ENCODE results near the gene MRRF. TPM values are rescaled to one million over a fixed set of nuclear protein-coding genes. Genes with fewer than 3 reads are reported as not detected.
"Not testable (repeated sequence)": the region's sequence is repeated elsewhere in the genome, so short reads cannot be mapped to it uniquely, and the experiment has no call there.

The MRRF gene
- total RNA-seq, 2 donors from 2014 or later: 21.1 to 35.4 TPM

DNA sequence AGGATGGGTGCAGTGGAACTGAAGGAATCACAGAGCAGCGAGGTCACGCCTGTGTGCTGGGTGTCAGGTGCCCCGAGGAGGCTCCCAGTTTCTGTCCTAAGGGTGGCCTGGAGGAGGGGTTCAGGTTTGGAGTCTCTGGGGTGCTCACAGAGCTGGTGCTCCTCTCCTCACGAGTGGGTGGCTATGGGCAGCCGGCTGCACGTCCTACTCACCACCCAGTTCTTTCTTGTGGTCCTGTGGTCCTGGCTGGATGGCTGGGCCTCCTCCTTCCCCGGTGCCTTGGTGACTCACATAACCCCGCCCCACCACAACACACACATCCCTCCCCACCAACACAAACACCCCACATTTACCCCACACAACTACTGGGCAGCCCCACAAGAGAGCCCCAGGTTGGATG lies 96.2 kb downstream of the MRRF start:
- Histone ChIP-seq H3K9me3 (no peaks in the 10 kb centered on the region), H3K36me3 (no peaks in the 10 kb centered on the region), H3K27me3 (replicated peaks; ENCODE audit: insufficient read depth) (no peaks in the 10 kb centered on the region), H3K4me3 (no peak overlapping the region), H3K4me1 (replicated peaks) (no peaks in the 10 kb centered on the region), H3K27ac (no peak overlapping the region)
- WGBS: 83% methylated on average over 8 of the region's 8 CpGs
- TF ChIP-seq POLR2AphosphoS5 (IDR thresholded peaks at IDR 0.05): no peak
- TF ChIP-seq POLR2A (IDR thresholded peaks at IDR 0.05): no peak
- TF ChIP-seq, protein P1, sequence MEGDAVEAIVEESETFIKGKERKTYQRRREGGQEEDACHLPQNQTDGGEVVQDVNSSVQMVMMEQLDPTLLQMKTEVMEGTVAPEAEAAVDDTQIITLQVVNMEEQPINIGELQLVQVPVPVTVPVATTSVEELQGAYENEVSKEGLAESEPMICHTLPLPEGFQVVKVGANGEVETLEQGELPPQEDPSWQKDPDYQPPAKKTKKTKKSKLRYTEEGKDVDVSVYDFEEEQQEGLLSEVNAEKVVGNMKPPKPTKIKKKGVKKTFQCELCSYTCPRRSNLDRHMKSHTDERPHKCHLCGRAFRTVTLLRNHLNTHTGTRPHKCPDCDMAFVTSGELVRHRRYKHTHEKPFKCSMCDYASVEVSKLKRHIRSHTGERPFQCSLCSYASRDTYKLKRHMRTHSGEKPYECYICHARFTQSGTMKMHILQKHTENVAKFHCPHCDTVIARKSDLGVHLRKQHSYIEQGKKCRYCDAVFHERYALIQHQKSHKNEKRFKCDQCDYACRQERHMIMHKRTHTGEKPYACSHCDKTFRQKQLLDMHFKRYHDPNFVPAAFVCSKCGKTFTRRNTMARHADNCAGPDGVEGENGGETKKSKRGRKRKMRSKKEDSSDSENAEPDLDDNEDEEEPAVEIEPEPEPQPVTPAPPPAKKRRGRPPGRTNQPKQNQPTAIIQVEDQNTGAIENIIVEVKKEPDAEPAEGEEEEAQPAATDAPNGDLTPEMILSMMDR (IDR thresholded peaks at IDR 0.05): no peak
- intact Hi-C loops (cut with DNase I): no loop called here
- DNase-seq (ENCODE audit: low spot score): no peak

DNA sequence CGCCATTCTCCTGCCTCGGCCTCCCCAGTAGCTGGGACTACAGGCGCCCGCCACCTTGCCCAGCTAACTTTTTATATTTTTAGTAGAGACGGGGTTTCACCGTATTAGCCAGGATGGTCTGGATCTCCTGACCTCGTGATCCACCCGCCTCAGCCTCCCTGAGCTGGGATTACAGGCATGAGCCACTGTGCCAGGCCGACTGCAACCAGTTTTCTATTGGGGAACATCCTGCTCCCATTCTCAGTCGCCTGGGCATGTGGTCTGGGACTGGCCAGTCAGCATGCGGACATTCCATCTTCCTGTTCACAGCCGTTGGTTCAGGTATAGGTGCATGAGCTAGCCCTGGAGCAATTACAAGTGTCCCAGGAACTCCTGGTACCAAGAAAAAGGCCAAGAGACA lies 98.4 kb downstream of the MRRF start:
- H3K36me3 ChIP-seq; DNase-seq (ENCODE audit: low spot score); H3K27ac ChIP-seq; H3K27me3 ChIP-seq (replicated peaks; ENCODE audit: insufficient read depth); H3K4me3 ChIP-seq; intact Hi-C loops (cut with DNase I); H3K9me3 ChIP-seq; H3K4me1 ChIP-seq (replicated peaks): not testable (repeated sequence)
- 94% methylated on average over 12 of the region's 12 CpGs for WGBS

DNA sequence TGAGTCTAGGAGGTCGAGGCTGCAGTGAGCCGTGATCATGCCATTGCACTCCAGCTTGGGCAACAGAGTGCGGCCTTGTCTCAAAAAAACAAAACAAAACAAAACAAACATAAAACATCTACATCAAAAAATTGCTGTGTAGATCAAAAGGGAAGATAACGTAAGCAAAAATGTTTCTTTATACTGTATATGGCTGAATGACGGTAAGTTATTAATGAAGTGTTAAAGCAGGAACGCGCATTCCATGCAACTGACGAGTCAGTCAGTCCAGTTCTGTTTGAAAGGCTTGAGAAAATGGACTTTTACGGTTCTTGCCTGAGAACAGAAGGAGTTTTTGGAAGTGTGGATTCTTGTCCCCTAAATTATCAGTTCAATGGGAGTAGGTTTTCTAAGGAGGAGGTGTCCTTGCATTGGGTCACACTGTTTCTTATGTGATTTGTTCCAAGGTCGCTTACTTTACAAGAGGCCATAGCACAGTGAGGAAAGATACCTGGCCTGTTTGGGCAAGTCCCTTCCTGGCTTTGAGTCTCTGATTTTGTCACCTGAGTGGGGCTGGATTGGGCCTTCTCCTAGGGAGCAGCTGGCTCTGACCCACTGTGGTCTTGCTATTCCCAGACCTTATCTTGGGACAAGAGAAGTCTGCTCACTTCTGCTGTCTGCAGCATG lies 99.6 kb downstream of the MRRF start:
- H3K4me1 ChIP-seq (replicated peaks): no peaks in the 10 kb centered on the region
- DNase-seq (ENCODE audit: low spot score): peak; percentile 64
- no peak overlapping the region for H3K4me3 ChIP-seq
- H3K27ac ChIP-seq: no peak overlapping the region
- no peaks in the 10 kb centered on the region for H3K27me3 ChIP-seq (replicated peaks; ENCODE audit: insufficient read depth)
- H3K36me3 ChIP-seq: no peaks in the 10 kb centered on the region
- TF ChIP-seq POLR2AphosphoS5 (IDR thresholded peaks at IDR 0.05) (peak; percentile 52), POLR2A (IDR thresholded peaks at IDR 0.05) (no peak)
- TF ChIP-seq, protein P1 (IDR thresholded peaks at IDR 0.05): no peak
- no peaks in the 10 kb centered on the region for H3K9me3 ChIP-seq
- 65% methylated on average over 10 of the region's 10 CpGs for WGBS
- intact Hi-C loops (cut with DNase I): no loop called here

DNA sequence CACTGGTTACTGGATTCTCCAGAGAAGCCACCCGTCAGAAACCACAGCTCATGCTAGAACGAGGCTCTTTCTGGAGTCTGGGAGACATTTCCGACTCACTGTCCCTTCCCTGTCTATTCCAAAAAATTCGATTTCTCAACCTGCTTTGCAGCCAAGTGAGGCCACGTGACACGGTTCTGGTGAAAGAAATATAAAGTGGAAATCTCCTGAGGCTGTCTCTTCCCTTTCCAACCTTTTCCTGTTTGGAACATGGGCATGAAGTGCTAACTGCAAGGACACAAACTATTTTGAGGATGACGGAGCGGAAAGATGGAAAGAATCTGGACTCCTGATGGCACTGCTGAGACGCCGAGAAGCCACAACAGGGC lies 100.1 kb downstream of the MRRF start:
- H3K4me1 ChIP-seq (replicated peaks): no peaks in the 10 kb centered on the region
- 64% methylated on average over 10 of the region's 10 CpGs for WGBS
- DNase-seq (ENCODE audit: low spot score): no peak
- no peaks in the 10 kb centered on the region for H3K27me3 ChIP-seq (replicated peaks; ENCODE audit: insufficient read depth)
- no peaks in the 10 kb centered on the region for H3K36me3 ChIP-seq
- no peaks in the 10 kb centered on the region for H3K9me3 ChIP-seq
- H3K4me3 ChIP-seq: no peak overlapping the region
- peak overlapping the region; percentile 6 to 9 for H3K27ac ChIP-seq
- TF ChIP-seq POLR2A (IDR thresholded peaks at IDR 0.05): no peak
- TF ChIP-seq POLR2AphosphoS5 (IDR thresholded peaks at IDR 0.05): no peak
- TF ChIP-seq, protein P1 (IDR thresholded peaks at IDR 0.05): no peak
- intact Hi-C loops (cut with DNase I): no loop called here

DNA sequence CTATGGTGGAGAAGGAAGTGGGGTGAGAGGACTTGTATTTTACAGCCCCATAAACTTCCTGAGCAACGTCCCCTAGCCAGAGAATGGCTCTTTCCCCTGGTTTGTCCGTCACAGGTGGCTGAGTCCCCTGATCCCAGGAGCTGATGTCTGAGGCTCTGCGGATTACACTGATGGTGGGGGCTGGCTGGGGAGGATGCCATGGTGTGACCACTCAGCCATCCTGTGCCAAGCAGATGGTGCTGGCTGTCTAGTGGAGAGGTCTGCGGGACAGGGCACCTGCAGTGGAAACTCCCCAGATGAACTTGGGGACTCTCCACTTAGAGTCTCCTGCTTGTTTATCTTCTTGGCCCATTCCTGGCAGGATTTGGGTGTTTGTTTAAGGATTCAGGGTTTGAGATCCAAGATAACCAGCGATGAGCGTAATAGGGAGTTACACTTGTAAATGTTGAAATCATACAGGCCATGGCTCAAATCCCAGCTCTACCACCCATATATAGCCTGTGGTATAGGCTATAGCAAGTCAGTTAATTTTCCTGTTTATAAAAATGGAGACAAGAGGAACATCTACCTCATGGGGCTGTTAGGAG lies 101.5 kb downstream of the MRRF start:
- DNase-seq (ENCODE audit: low spot score): peak; percentile 58
- Histone ChIP-seq H3K9me3 (no peaks in the 10 kb centered on the region), H3K27ac (peak overlapping the region in 1 of 2 donors; percentile 10), H3K4me3 (no peak overlapping the region), H3K4me1 (replicated peaks) (peaks cover 3% of the 10 kb centered on the region), H3K36me3 (no peaks in the 10 kb centered on the region), H3K27me3 (replicated peaks; ENCODE audit: insufficient read depth) (no peaks in the 10 kb centered on the region)
- WGBS: 20% methylated on average over 6 of the region's 6 CpGs
- intact Hi-C loops (cut with DNase I): no loop called here
- TF ChIP-seq, protein P1 (IDR thresholded peaks at IDR 0.05): no peak
- TF ChIP-seq POLR2AphosphoS5 (IDR thresholded peaks at IDR 0.05): peak; percentile 65

Data from prostate gland (tissue), 2 donors.